Right ventricle myocardium inferior (tissue), 1 donor: ENCODE measurements around the gene PRR19. TPM values are rescaled to one million over a fixed set of nuclear protein-coding genes. Genes with fewer than 3 reads are reported as not detected.
A peak's percentile ranks its signal among the peaks of the same experiment; 100 is the strongest.
"Not testable (repeated sequence)": the region's sequence is repeated elsewhere in the genome, so short reads cannot be mapped to it uniquely, and the experiment has no call there.

Source experiments
- ATAC-seq: fragments of 200-7000 bp; cut with Tn5 transposase; one replicate; pipeline ENCODE4 v1.9.1; 2020; ENCODE audit warnings: mild to moderate bottlenecking, moderate library complexity
- DNase-seq: peaks from one replicate; pipeline ENCODE4 v3.0.0; 2021; ENCODE audit errors: missing footprints
- intact Hi-C: fragments of 100-400 bp; cut with DNase I; formaldehyde crosslinking; loops from one replicate; pipeline ENCODE4 v1.11.0; 2022
- total RNA-seq: library from RNA; stranded (reverse); fragmentation: NEBNext Ultra II Directional; extraction: Animal tissue kit (Norgen Biotek cat#: 25700); gene quantifications from one replicate; pipeline ENCODE4 v1.2.1, GENCODE V29; 2021
- donor health status: DM: no; HTN: yes; CAD: no; lungs with severe emphysema.

The PRR19 gene
- total RNA-seq, 1 donor from 2014 or later, result 0.51 TPM

GRCh38 chr19:42313840-42314755 lies 12.2 kb downstream of the PRR19 start:
- no peak for ATAC-seq
- DNase-seq, result no peak
- intact Hi-C loops, result no loop called here

- intact Hi-C loops, result no loop called here
- DNase-seq, result no peak
- ATAC-seq, result no peak
These were observed 13.1 kb downstream of the PRR19 start for GRCh38 chr19:42315024-42315423.

GRCh38 chr19:42316223-42317211 lies 14.6 kb downstream of the PRR19 start:
- DNase-seq (no peak), ATAC-seq (no peak)
- intact Hi-C loops, result no loop called here

GRCh38 chr19:42317535-42317934 lies 15.6 kb downstream of the PRR19 start:
- intact Hi-C loops, result no loop called here
- ATAC-seq (no peak), DNase-seq (no peak)

- intact Hi-C loops, result loop anchor here (10.0 kb wide), 1 partner anchor 188 kb away; the partner anchor contains the start of gene POU2F2
These were observed 20.4 kb downstream of the PRR19 start for GRCh38 chr19:42322305-42322704.

GRCh38 chr19:42323473-42323851 lies 21.5 kb downstream of the PRR19 start:
- ATAC-seq, result no peak
- intact Hi-C loops, result loop anchor here (10.0 kb wide), 1 partner anchor 189 kb away; the partner anchor contains the start of gene POU2F2
- no peak for DNase-seq

More at GRCh38 chr19:42322305-42322704, 20.4 kb downstream of the PRR19 start:
- DNase-seq (no peak), ATAC-seq (no peak)

- ATAC-seq (no peak), DNase-seq (peak; percentile 64)
- intact Hi-C loops, result loop anchor here (2.0 to 10.0 kb wide), 2 partner anchors 77 to 189 kb away; partner anchors contain the start of gene POU2F2
These were observed 22.1 kb downstream of the PRR19 start for GRCh38 chr19:42323852-42324654.

GRCh38 chr19:42324655-42325307 lies 22.8 kb downstream of the PRR19 start:
- DNase-seq (no peak), ATAC-seq (no peak)
- intact Hi-C loops, result loop anchor here (1.0 to 10.0 kb wide), 3 partner anchors 22 to 190 kb away; partner anchors contain the start of genes PAFAH1B3, POU2F2 and PRR19

- DNase-seq (peak; percentile 96), ATAC-seq (peak; percentile 98)
- intact Hi-C loops, result loop anchor here (1.0 to 10.0 kb wide), 3 partner anchors 23 to 191 kb away; partner anchors contain the start of genes PAFAH1B3, POU2F2 and PRR19
These were observed 23.5 kb downstream of the PRR19 start, which contains the start of gene MEGF8 for GRCh38 chr19:42325308-42325895. Gene MEGF8 (plus strand): TSS chr19:42325635. CDS start chr19:42326244, 609 bp downstream.

- ATAC-seq (peak; percentile 12), DNase-seq (no peak)
- intact Hi-C loops, result loop anchor here (1.0 to 10.0 kb wide), 4 partner anchors 24 to 191 kb away; partner anchors contain the start of genes PAFAH1B3, POU2F2 and PRR19
These were observed 24.2 kb downstream of the PRR19 start for GRCh38 chr19:42325896-42326771.

GRCh38 chr19:42326969-42327368 lies 25.0 kb downstream of the PRR19 start:
- no peak for DNase-seq
- intact Hi-C loops, result loop anchor here (2.0 to 10.0 kb wide), 2 partner anchors 82 to 192 kb away; partner anchors contain the start of gene POU2F2
- ATAC-seq, result no peak

GRCh38 chr19:42327381-42327780 lies 25.4 kb downstream of the PRR19 start:
- no peak for DNase-seq
- ATAC-seq, result no peak
- intact Hi-C loops, result loop anchor here (2.0 to 10.0 kb wide), 2 partner anchors 83 to 193 kb away; partner anchors contain the start of gene POU2F2

- intact Hi-C loops, result loop anchor here (10.0 kb wide), 1 partner anchor 193 kb away; the partner anchor contains the start of gene POU2F2
- ATAC-seq (no peak), DNase-seq (peak; percentile 1)
These were observed 26.2 kb downstream of the PRR19 start for GRCh38 chr19:42328106-42328505.

- intact Hi-C loops, result loop anchor here (10.0 kb wide), 1 partner anchor 194 kb away; the partner anchor contains the start of gene POU2F2
- DNase-seq (no peak), ATAC-seq (no peak)
These were observed 26.9 kb downstream of the PRR19 start for GRCh38 chr19:42328854-42329253.

- intact Hi-C loops, result no loop called here
- ATAC-seq (no peak), DNase-seq (no peak)
These were observed 28.3 kb downstream of the PRR19 start for GRCh38 chr19:42330241-42330711.

- ATAC-seq, intact Hi-C loops, DNase-seq: not testable (repeated sequence)
These were observed 29.4 kb downstream of the PRR19 start for GRCh38 chr19:42331333-42331732.
